Measurements from ENCODE around the gene PRSS56.

- TF ChIP-seq POLR2AphosphoS5 (IDR thresholded peaks at IDR 0.05) (no peak), CTCF (IDR thresholded peaks at IDR 0.05) (no peak)
Observed at GRCh38 chr2:232534940-232535651, 14.9 kb downstream of the PRSS56 start.

Data from breast epithelium (tissue), 3 donors.